HL-60 (cell line): ENCODE measurements around the gene IGFBP2.

Source experiments
- DNase-seq, 2 experiments: peaks; one replicate each; pipeline ENCODE4 v3.0.0-alpha.2; 2010 to 2020; ENCODE audit warnings: low read depth in 1 of 2, low spot score in 1 of 2
- H3K27ac ChIP-seq: fragments of 250-450 bp; sonication (Bioruptor Pico); replicated peaks from 2 replicates; pipeline ENCODE4 v1.5.1; 2020; ENCODE audit warnings: mild to moderate bottlenecking, moderate library complexity
- H3K27me3 ChIP-seq: fragments of 250-450 bp; sonication (Bioruptor Pico); 2 replicates; pipeline ENCODE4 v1.5.1; 2021; ENCODE audit warnings: mild to moderate bottlenecking, moderate library complexity; ENCODE audit not compliant: insufficient read depth, poor library complexity, severe bottlenecking
- H3K4me3 ChIP-seq: replicated peaks from 2 replicates; pipeline ENCODE4 v1.5.1; 2011; ENCODE audit warnings: mild to moderate bottlenecking, control low read depth, low read length; ENCODE audit not compliant: insufficient read depth
- CTCF ChIP-seq: IDR thresholded peaks from one replicate; pipeline ENCODE4 v1.5.1; 2011; ENCODE audit warnings: low read length, control low read depth, inconsistent platforms; ENCODE audit not compliant: insufficient read depth
- GABPA ChIP-seq: IDR thresholded peaks from 2 replicates; pipeline ENCODE4 v1.6.1; 2012; ENCODE audit warnings: low read depth
- POLR2AphosphoS5 ChIP-seq: IDR thresholded peaks from 2 replicates; pipeline ENCODE4 v1.6.1; 2012; ENCODE audit warnings: low read depth
- REST ChIP-seq: IDR thresholded peaks from 2 replicates; pipeline ENCODE4 v1.6.1; 2012; ENCODE audit warnings: low read depth; ENCODE audit not compliant: insufficient replicate concordance
- SPI1 ChIP-seq: IDR thresholded peaks from 2 replicates; pipeline ENCODE4 v1.6.1; 2012; ENCODE audit warnings: low read depth, mild to moderate bottlenecking, borderline replicate concordance

The IGFBP2 gene

GRCh38 chr2:216671081-216671411 is 37.8 kb downstream of the IGFBP2 start:
- H3K4me3 ChIP-seq = no peak overlapping the region
- H3K27me3 ChIP-seq = no peaks in the 10 kb centered on the region
- no peak overlapping the region for H3K27ac ChIP-seq
- no peak for DNase-seq
- TF ChIP-seq SPI1 (no peak), POLR2AphosphoS5 (no peak), REST (no peak), CTCF (no peak), GABPA (no peak)

GRCh38 chr2:216671791-216672343 is 38.6 kb downstream of the IGFBP2 start:
- no peak for DNase-seq
- H3K27ac ChIP-seq = no peak overlapping the region
- no peaks in the 10 kb centered on the region for H3K27me3 ChIP-seq
- TF ChIP-seq CTCF = no peak
- no peak for TF ChIP-seq REST
- no peak for TF ChIP-seq POLR2AphosphoS5
- TF ChIP-seq GABPA = no peak
- TF ChIP-seq SPI1 = no peak
- no peak overlapping the region for H3K4me3 ChIP-seq

- no peak for DNase-seq
- no peaks in the 10 kb centered on the region for H3K27me3 ChIP-seq
- no peak overlapping the region for H3K27ac ChIP-seq
- no peak overlapping the region for H3K4me3 ChIP-seq
- no peak for TF ChIP-seq GABPA
- TF ChIP-seq SPI1 = no peak
- no peak for TF ChIP-seq POLR2AphosphoS5
- TF ChIP-seq CTCF = no peak
- TF ChIP-seq REST = no peak
Observed at GRCh38 chr2:216672466-216672865, 39.2 kb downstream of the IGFBP2 start.
